HG02759 (cell line): ENCODE data around the gene AGRN.
A peak's percentile ranks its signal among the peaks of the same experiment; 100 is the strongest.
"Not testable (repeated sequence)": the region's sequence is repeated elsewhere in the genome, so short reads cannot be mapped to it uniquely, and the experiment has no call there.

Experiments used
- ATAC-seq: cut with Tn5 transposase; IDR thresholded peaks from one replicate; pipeline ENCODE4 v1.9.1; 2021; ENCODE audit warnings: mild to moderate bottlenecking, moderate library complexity; ENCODE audit not compliant: unreplicated experiment

Gene AGRN

GRCh38 chr1:1020000-1020404 lies at the start of gene AGRN:
TSS of gene AGRN (plus strand) at chr1:1020120. CDS start at chr1:1020173, 53 bp downstream.
- peak; percentile 36 for ATAC-seq

GRCh38 chr1:970242-970972 lies 49.5 kb upstream of the AGRN start:
- ATAC-seq: no peak

- no peak for ATAC-seq
Measured at GRCh38 chr1:970973-971730, 48.8 kb upstream of the AGRN start.

- ATAC-seq: no peak
Measured at GRCh38 chr1:971751-972506, 48.0 kb upstream of the AGRN start.

- ATAC-seq: no peak
Measured at GRCh38 chr1:972726-973458, 47.0 kb upstream of the AGRN start.

GRCh38 chr1:973459-974292 lies 46.2 kb upstream of the AGRN start:
- ATAC-seq: no peak

GRCh38 chr1:974293-974640 lies 45.7 kb upstream of the AGRN start:
- ATAC-seq: no peak

GRCh38 chr1:974687-975328 lies 45.1 kb upstream of the AGRN start:
- ATAC-seq: no peak

GRCh38 chr1:975365-975764 lies 44.6 kb upstream of the AGRN start:
- no peak for ATAC-seq

GRCh38 chr1:975896-976683 lies 43.8 kb upstream of the AGRN start:
- ATAC-seq: no peak

GRCh38 chr1:976791-977190 lies 43.1 kb upstream of the AGRN start:
- not testable (repeated sequence) for ATAC-seq

GRCh38 chr1:978069-978834 lies 41.7 kb upstream of the AGRN start:
- ATAC-seq: no peak

- ATAC-seq: no peak
Measured at GRCh38 chr1:978835-979743, 40.8 kb upstream of the AGRN start.

GRCh38 chr1:979744-980072 lies 40.2 kb upstream of the AGRN start:
- ATAC-seq: no peak

GRCh38 chr1:980137-980571 lies 39.8 kb upstream of the AGRN start:
- ATAC-seq: no peak

- no peak for ATAC-seq
Measured at GRCh38 chr1:980602-981395, 39.1 kb upstream of the AGRN start.
